Endodermal cell (in vitro differentiated cells): ENCODE measurements around the gene MYRF. TPM values are rescaled to one million over a fixed set of nuclear protein-coding genes. Genes with fewer than 3 reads are reported as not detected.

ENCODE experiments used
- DNase-seq: peaks from one replicate; pipeline ENCODE4 v3.0.0-alpha.2; 2017
- H3K27ac ChIP-seq: 2 replicates; pipeline ENCODE4 v1.5.1; 2013; ENCODE audit warnings: mild to moderate bottlenecking, low read depth, low read length, moderate library complexity
- H3K27me3 ChIP-seq: 2 replicates; pipeline ENCODE4 v1.6.1; 2013; ENCODE audit warnings: mild to moderate bottlenecking, low read length, moderate library complexity; ENCODE audit not compliant: insufficient read depth, control insufficient read depth, poor library complexity, severe bottlenecking
- H3K36me3 ChIP-seq: 2 replicates; pipeline ENCODE4 v1.7.0; 2013; ENCODE audit warnings: mild to moderate bottlenecking, low read length, moderate library complexity; ENCODE audit not compliant: control insufficient read depth, insufficient read depth
- H3K4me1 ChIP-seq: one replicate; pipeline ENCODE4 v1.7.0; 2013; ENCODE audit warnings: low read length; ENCODE audit not compliant: control insufficient read depth, insufficient read depth
- H3K4me3 ChIP-seq: 2 replicates; pipeline ENCODE4 v1.5.1; 2013; ENCODE audit warnings: mild to moderate bottlenecking, low read length, moderate library complexity
- H3K9ac ChIP-seq: 2 replicates; pipeline ENCODE4 v1.6.1; 2013; ENCODE audit warnings: mild to moderate bottlenecking, low read length, moderate library complexity; ENCODE audit not compliant: poor library complexity, severe bottlenecking; ENCODE audit errors: extremely low read depth
- H3K9me3 ChIP-seq: 2 replicates; pipeline ENCODE4 v1.6.1; 2013; ENCODE audit warnings: mild to moderate bottlenecking, low read length, moderate library complexity; ENCODE audit not compliant: control insufficient read depth
- H3K27ac Mint-ChIP-seq: 2 replicates; pipeline ENCODE4 v1.8.0; 2020; ENCODE audit warnings: mixed read lengths
- H3K27me3 Mint-ChIP-seq: 2 replicates; pipeline ENCODE4 v1.8.0; 2021; ENCODE audit warnings: mild to moderate bottlenecking, mixed read lengths; ENCODE audit not compliant: insufficient read depth
- H3K36me3 Mint-ChIP-seq: 2 replicates; pipeline ENCODE4 v1.8.0; 2020; ENCODE audit warnings: low read depth, mixed read lengths
- H3K4me1 Mint-ChIP-seq: 2 replicates; pipeline ENCODE4 v1.8.0; 2020; ENCODE audit warnings: mixed read lengths
- H3K4me3 Mint-ChIP-seq: 2 replicates; pipeline ENCODE4 v1.8.0; 2020; ENCODE audit warnings: mild to moderate bottlenecking, moderate library complexity, mixed read lengths
- H3K9me3 Mint-ChIP-seq: 2 replicates; pipeline ENCODE4 v1.8.0; 2020; ENCODE audit warnings: mild to moderate bottlenecking, mixed read lengths
- CTCF ChIP-seq: fragments of 200-600 bp; sonication (generic); conservative IDR thresholded peaks from 2 replicates; pipeline ENCODE4 v1.5.0; 2021; ENCODE audit warnings: antibody characterized with exemption, mild to moderate bottlenecking
- WGBS, 2 experiments: methylation state at CpG; one replicate each; pipeline versions ENCODE4 v1.1.5 to v1.1.7; 2013; ENCODE audit warnings: missing lambda C conversion rate in 2 of 2, mixed read lengths in 1 of 2; ENCODE audit not compliant: insufficient coverage in 1 of 2, insufficient read length in 1 of 2; 5-methylcytosine and 5-hydroxymethylcytosine counted together
- total RNA-seq, 2 donors: library from RNA; stranded (reverse); fragmentation: NEBNext Ultra II Directional in 1 of 2; extraction: Animal tissue kit (Norgen Biotek cat#: 25700) in 1 of 2; gene quantifications; 2 replicates in 1 of 2; 3 replicates in 1 of 2; pipeline ENCODE4 v1.2.1, GENCODE V29; 2021

The MYRF gene
- total RNA-seq, 2 donors from 2014 or later: 30.3 to 61.7 TPM

- TF ChIP-seq CTCF: no peak
- 84 to 87% methylated on average over 7 of the region's 7 CpGs for WGBS, 2 experiments
- Mint-ChIP-seq H3K4me3 (no peak overlapping the region), H3K27me3 (no peaks in the 10 kb centered on the region), H3K36me3 (peaks cover 32% of the 10 kb centered on the region), H3K4me1 (peaks cover 46% of the 10 kb centered on the region), H3K9me3 (no peaks in the 10 kb centered on the region), H3K27ac (no peak overlapping the region)
- DNase-seq: no peak
- peak overlapping the region; percentile 53 for H3K27ac ChIP-seq
- H3K4me1 ChIP-seq: peaks cover 8% of the 10 kb centered on the region
- peaks cover 33% of the 10 kb centered on the region for H3K36me3 ChIP-seq
- no peak overlapping the region for H3K9ac ChIP-seq
- no peaks in the 10 kb centered on the region for H3K9me3 ChIP-seq
- no peaks in the 10 kb centered on the region for H3K27me3 ChIP-seq
- H3K4me3 ChIP-seq: no peak overlapping the region
These were observed 80.3 kb downstream of the MYRF start for GRCh38 chr11:61832754-61833153.

- TF ChIP-seq CTCF: no peak
- DNase-seq: no peak
- H3K36me3 ChIP-seq: peaks cover 37% of the 10 kb centered on the region
- Mint-ChIP-seq H3K4me1 (peaks cover 46% of the 10 kb centered on the region), H3K9me3 (no peaks in the 10 kb centered on the region), H3K4me3 (no peak overlapping the region), H3K27me3 (no peaks in the 10 kb centered on the region), H3K27ac (no peak overlapping the region), H3K36me3 (peaks cover 38% of the 10 kb centered on the region)
- H3K9me3 ChIP-seq: no peaks in the 10 kb centered on the region
- H3K4me1 ChIP-seq: peaks cover 8% of the 10 kb centered on the region
- no peak overlapping the region for H3K4me3 ChIP-seq
- peak overlapping the region; percentile 76 for H3K27ac ChIP-seq
- no peak overlapping the region for H3K9ac ChIP-seq
- WGBS, 2 experiments: 77 to 90% methylated on average over 10 to 11 of the region's 11 CpGs
- H3K27me3 ChIP-seq: no peaks in the 10 kb centered on the region
These were observed 81.0 kb downstream of the MYRF start for GRCh38 chr11:61833471-61833870.

- Mint-ChIP-seq H3K27me3 (no peaks in the 10 kb centered on the region), H3K4me3 (no peak overlapping the region), H3K27ac (peak overlapping the region; percentile 71), H3K4me1 (peaks cover 46% of the 10 kb centered on the region), H3K36me3 (peaks cover 43% of the 10 kb centered on the region), H3K9me3 (no peaks in the 10 kb centered on the region)
- H3K9ac ChIP-seq: no peak overlapping the region
- 94 to 96% methylated on average over 12 of the region's 12 CpGs for WGBS, 2 experiments
- peak; percentile 68 for DNase-seq
- no peak overlapping the region for H3K4me3 ChIP-seq
- H3K36me3 ChIP-seq: peaks cover 42% of the 10 kb centered on the region
- H3K27me3 ChIP-seq: no peaks in the 10 kb centered on the region
- H3K4me1 ChIP-seq: peaks cover 8% of the 10 kb centered on the region
- no peaks in the 10 kb centered on the region for H3K9me3 ChIP-seq
- H3K27ac ChIP-seq: peak overlapping the region; percentile 76
- peak; percentile 11 for TF ChIP-seq CTCF
These were observed 81.5 kb downstream of the MYRF start for GRCh38 chr11:61833926-61834277.
